Measurements from ENCODE around the gene NECTIN1. TPM values are rescaled to one million over a fixed set of nuclear protein-coding genes. Genes with fewer than 3 reads are reported as not detected.

The NECTIN1 gene
- total and polyA plus RNA-seq, 4 experiments from 2014 or later: 1.2 to 3.8 (median 3.5) TPM; not detected in 1

- no peaks in the 10 kb centered on the region for H3K27me3 ChIP-seq (ENCODE audit: insufficient read depth, low read length)
- H3K27me3 Mint-ChIP-seq: no peaks in the 10 kb centered on the region
- no peak overlapping the region for H3K27ac ChIP-seq (ENCODE audit: low read depth, low read length)
- peaks cover 9% of the 10 kb centered on the region for H3K4me1 ChIP-seq (ENCODE audit: insufficient read depth, low read length)
- intact Hi-C loops (cut with micrococcal nuclease): loop anchor here (5.0 kb wide), 1 partner anchor 43 kb away; the partner anchor contains the start of gene NECTIN1
- no peaks in the 10 kb centered on the region for H3K9me3 Mint-ChIP-seq
- H3K4me3 ChIP-seq (ENCODE audit: low read length in 2 of 2): no peak overlapping the region
- H3K36me3 Mint-ChIP-seq: no peaks in the 10 kb centered on the region
- H3K27ac Mint-ChIP-seq: no peak overlapping the region
- H3K36me3 ChIP-seq (ENCODE audit: insufficient read depth, low read length): no peaks in the 10 kb centered on the region
- ChIA-PET POLR2A (ENCODE audit: partially characterized antibody) (no interaction called here), CTCF (ENCODE audit: partially characterized antibody) (interaction anchor here (1.5 kb wide), 1 partner anchor 45 kb away, joined by 3 read pairs; no protein-coding TSS in a partner anchor)
- no peaks in the 10 kb centered on the region for H3K9me3 ChIP-seq (ENCODE audit: control insufficient read depth in 1 of 2, low read length in 2 of 2)
- peak overlapping the region in 1 of 8 donors; percentile 38 for H3K4me3 Mint-ChIP-seq
- DNase-seq: no peak
- H3K4me1 Mint-ChIP-seq: peaks cover 0 to 22% (median 9%) of the 10 kb centered on the region in 4 donors
These were observed 44.5 kb downstream of the NECTIN1 start for GRCh38 chr11:119684361-119685110.

- peaks cover 9% of the 10 kb centered on the region for H3K4me1 ChIP-seq (ENCODE audit: insufficient read depth, low read length)
- H3K4me1 Mint-ChIP-seq: peaks cover 0 to 22% (median 9%) of the 10 kb centered on the region in 4 donors
- H3K27me3 Mint-ChIP-seq: no peaks in the 10 kb centered on the region
- H3K27ac ChIP-seq (ENCODE audit: low read depth, low read length): no peak overlapping the region
- no peak overlapping the region for H3K4me3 ChIP-seq (ENCODE audit: low read length in 2 of 2)
- no peaks in the 10 kb centered on the region for H3K27me3 ChIP-seq (ENCODE audit: insufficient read depth, low read length)
- no peaks in the 10 kb centered on the region for H3K36me3 ChIP-seq (ENCODE audit: insufficient read depth, low read length)
- H3K4me3 Mint-ChIP-seq: no peak overlapping the region
- DNase-seq: no peak
- no peaks in the 10 kb centered on the region for H3K9me3 ChIP-seq (ENCODE audit: control insufficient read depth in 1 of 2, low read length in 2 of 2)
- CTCF ChIA-PET (ENCODE audit: partially characterized antibody): interaction anchor here (1.5 kb wide), 1 partner anchor 46 kb away, joined by 3 read pairs; no protein-coding TSS in a partner anchor
- POLR2A ChIA-PET (ENCODE audit: partially characterized antibody): no interaction called here
- H3K27ac Mint-ChIP-seq: no peak overlapping the region
- H3K36me3 Mint-ChIP-seq: no peaks in the 10 kb centered on the region
- no peaks in the 10 kb centered on the region for H3K9me3 Mint-ChIP-seq
- intact Hi-C loops (cut with micrococcal nuclease): loop anchor here (5.0 kb wide), 1 partner anchor 44 kb away; the partner anchor contains the start of gene NECTIN1
These were observed 45.2 kb downstream of the NECTIN1 start for GRCh38 chr11:119683783-119684182.

- H3K27me3 Mint-ChIP-seq: no peaks in the 10 kb centered on the region
- Histone ChIP-seq H3K27me3 (ENCODE audit: insufficient read depth, low read length) (no peaks in the 10 kb centered on the region), H3K36me3 (ENCODE audit: insufficient read depth, low read length) (no peaks in the 10 kb centered on the region), H3K4me3 (ENCODE audit: low read length in 2 of 2) (no peak overlapping the region), H3K9me3 (ENCODE audit: control insufficient read depth in 1 of 2, low read length in 2 of 2) (no peaks in the 10 kb centered on the region), H3K4me1 (ENCODE audit: insufficient read depth, low read length) (peaks cover 9% of the 10 kb centered on the region), H3K27ac (ENCODE audit: low read depth, low read length) (no peak overlapping the region)
- no peak overlapping the region for H3K27ac Mint-ChIP-seq
- peaks cover under 1 to 5% of the 10 kb centered on the region in 2 donors for H3K36me3 Mint-ChIP-seq
- no peak for DNase-seq
- H3K4me3 Mint-ChIP-seq: no peak overlapping the region
- POLR2A ChIA-PET (ENCODE audit: partially characterized antibody): no interaction called here
- CTCF ChIA-PET (ENCODE audit: partially characterized antibody): interaction anchor here (0.9 kb wide), 1 partner anchor 13 kb away, joined by 3 read pairs; no protein-coding TSS in a partner anchor
- intact Hi-C loops (cut with micrococcal nuclease): loop anchor here (5.0 kb wide), 1 partner anchor 46 kb away; the partner anchor contains the start of gene NECTIN1
- no peaks in the 10 kb centered on the region for H3K9me3 Mint-ChIP-seq
- peaks cover 0 to 22% (median 9%) of the 10 kb centered on the region in 4 donors for H3K4me1 Mint-ChIP-seq
These were observed 47.6 kb downstream of the NECTIN1 start for GRCh38 chr11:119681361-119681910.

- Histone ChIP-seq H3K4me1 (ENCODE audit: insufficient read depth, low read length) (peaks cover 9% of the 10 kb centered on the region), H3K4me3 (ENCODE audit: low read length in 2 of 2) (no peak overlapping the region), H3K36me3 (ENCODE audit: insufficient read depth, low read length) (no peaks in the 10 kb centered on the region), H3K27me3 (ENCODE audit: insufficient read depth, low read length) (no peaks in the 10 kb centered on the region), H3K9me3 (ENCODE audit: control insufficient read depth in 1 of 2, low read length in 2 of 2) (no peaks in the 10 kb centered on the region), H3K27ac (ENCODE audit: low read depth, low read length) (no peak overlapping the region)
- peaks cover 2 to 5% of the 10 kb centered on the region in 2 donors for H3K36me3 Mint-ChIP-seq
- intact Hi-C loops (cut with micrococcal nuclease): loop anchor here (5.0 kb wide), 1 partner anchor 47 kb away; the partner anchor contains the start of gene NECTIN1
- no peak for DNase-seq
- ChIA-PET POLR2A (ENCODE audit: partially characterized antibody) (no interaction called here), CTCF (ENCODE audit: partially characterized antibody) (interaction anchor here (0.9 kb wide), 1 partner anchor 13 kb away, joined by 3 read pairs; no protein-coding TSS in a partner anchor)
- H3K4me1 Mint-ChIP-seq: peaks cover 0 to 17% (median 8%) of the 10 kb centered on the region in 4 donors
- H3K27ac Mint-ChIP-seq: peak overlapping the region in 1 of 7 donors; percentile 42
- H3K9me3 Mint-ChIP-seq: no peaks in the 10 kb centered on the region
- H3K4me3 Mint-ChIP-seq: no peak overlapping the region
- H3K27me3 Mint-ChIP-seq: no peaks in the 10 kb centered on the region
These were observed 48.2 kb downstream of the NECTIN1 start for GRCh38 chr11:119680541-119681360.

GRCh38 chr11:119679346-119679745 is 49.7 kb downstream of the NECTIN1 start:
- Mint-ChIP-seq H3K27ac (peak overlapping the region in 1 of 7 donors; percentile 15), H3K9me3 (no peaks in the 10 kb centered on the region), H3K4me1 (peaks cover 0 to 18% (median 5%) of the 10 kb centered on the region in 4 donors), H3K27me3 (no peaks in the 10 kb centered on the region), H3K36me3 (peaks cover 2 to 5% of the 10 kb centered on the region in 2 donors), H3K4me3 (no peak overlapping the region)
- H3K27me3 ChIP-seq (ENCODE audit: insufficient read depth, low read length): no peaks in the 10 kb centered on the region
- H3K27ac ChIP-seq (ENCODE audit: low read depth, low read length): no peak overlapping the region
- H3K4me1 ChIP-seq (ENCODE audit: insufficient read depth, low read length): peaks cover 5% of the 10 kb centered on the region
- DNase-seq: no peak
- ChIA-PET CTCF (ENCODE audit: partially characterized antibody) (no interaction called here), POLR2A (ENCODE audit: partially characterized antibody) (no interaction called here)
- no peak overlapping the region for H3K4me3 ChIP-seq (ENCODE audit: low read length in 2 of 2)
- intact Hi-C loops (cut with micrococcal nuclease): no loop called here
- H3K9me3 ChIP-seq (ENCODE audit: control insufficient read depth in 1 of 2, low read length in 2 of 2): no peaks in the 10 kb centered on the region
- no peaks in the 10 kb centered on the region for H3K36me3 ChIP-seq (ENCODE audit: insufficient read depth, low read length)

GRCh38 chr11:119678351-119678750 is 50.6 kb downstream of the NECTIN1 start:
- H3K4me3 ChIP-seq (ENCODE audit: low read length in 2 of 2): no peak overlapping the region
- H3K27me3 Mint-ChIP-seq: no peaks in the 10 kb centered on the region
- no peaks in the 10 kb centered on the region for H3K36me3 ChIP-seq (ENCODE audit: insufficient read depth, low read length)
- H3K9me3 ChIP-seq (ENCODE audit: control insufficient read depth in 1 of 2, low read length in 2 of 2): no peaks in the 10 kb centered on the region
- H3K27ac Mint-ChIP-seq: no peak overlapping the region
- H3K4me3 Mint-ChIP-seq: no peak overlapping the region
- no peaks in the 10 kb centered on the region for H3K4me1 ChIP-seq (ENCODE audit: insufficient read depth, low read length)
- H3K27ac ChIP-seq (ENCODE audit: low read depth, low read length): no peak overlapping the region
- intact Hi-C loops (cut with micrococcal nuclease): no loop called here
- POLR2A ChIA-PET (ENCODE audit: partially characterized antibody): no interaction called here
- peaks cover 0 to 11% (median 4%) of the 10 kb centered on the region in 4 donors for H3K4me1 Mint-ChIP-seq
- DNase-seq: no peak
- CTCF ChIA-PET (ENCODE audit: partially characterized antibody): no interaction called here
- peaks cover 2 to 5% of the 10 kb centered on the region in 2 donors for H3K36me3 Mint-ChIP-seq
- H3K9me3 Mint-ChIP-seq: no peaks in the 10 kb centered on the region
- H3K27me3 ChIP-seq (ENCODE audit: insufficient read depth, low read length): no peaks in the 10 kb centered on the region

- Mint-ChIP-seq H3K27me3 (no peaks in the 10 kb centered on the region), H3K4me3 (no peak overlapping the region), H3K9me3 (no peaks in the 10 kb centered on the region), H3K36me3 (peaks cover 2 to 5% of the 10 kb centered on the region in 2 donors), H3K27ac (no peak overlapping the region), H3K4me1 (peaks cover 0 to 9% (median 4%) of the 10 kb centered on the region in 4 donors)
- Histone ChIP-seq H3K27me3 (ENCODE audit: insufficient read depth, low read length) (no peaks in the 10 kb centered on the region), H3K27ac (ENCODE audit: low read depth, low read length) (no peak overlapping the region), H3K9me3 (ENCODE audit: control insufficient read depth in 1 of 2, low read length in 2 of 2) (no peaks in the 10 kb centered on the region), H3K4me1 (ENCODE audit: insufficient read depth, low read length) (no peaks in the 10 kb centered on the region), H3K36me3 (ENCODE audit: insufficient read depth, low read length) (no peaks in the 10 kb centered on the region), H3K4me3 (ENCODE audit: low read length in 2 of 2) (no peak overlapping the region)
- POLR2A ChIA-PET (ENCODE audit: partially characterized antibody): no interaction called here
- CTCF ChIA-PET (ENCODE audit: partially characterized antibody): no interaction called here
- DNase-seq: no peak
- intact Hi-C loops (cut with micrococcal nuclease): no loop called here
These were observed 51.2 kb downstream of the NECTIN1 start for GRCh38 chr11:119677840-119678239.
